HG02884 (cell line): Measurements from ENCODE around the gene STX18.

Source experiments
- ATAC-seq: cut with Tn5 transposase; IDR thresholded peaks from one replicate; pipeline ENCODE4 v1.9.1; 2021; ENCODE audit warnings: mild to moderate bottlenecking, moderate library complexity; ENCODE audit not compliant: unreplicated experiment

The STX18 gene

GRCh38 chr4:4406455-4407298 lies 135.2 kb downstream of the STX18 start:
- no peak for ATAC-seq

DNA sequence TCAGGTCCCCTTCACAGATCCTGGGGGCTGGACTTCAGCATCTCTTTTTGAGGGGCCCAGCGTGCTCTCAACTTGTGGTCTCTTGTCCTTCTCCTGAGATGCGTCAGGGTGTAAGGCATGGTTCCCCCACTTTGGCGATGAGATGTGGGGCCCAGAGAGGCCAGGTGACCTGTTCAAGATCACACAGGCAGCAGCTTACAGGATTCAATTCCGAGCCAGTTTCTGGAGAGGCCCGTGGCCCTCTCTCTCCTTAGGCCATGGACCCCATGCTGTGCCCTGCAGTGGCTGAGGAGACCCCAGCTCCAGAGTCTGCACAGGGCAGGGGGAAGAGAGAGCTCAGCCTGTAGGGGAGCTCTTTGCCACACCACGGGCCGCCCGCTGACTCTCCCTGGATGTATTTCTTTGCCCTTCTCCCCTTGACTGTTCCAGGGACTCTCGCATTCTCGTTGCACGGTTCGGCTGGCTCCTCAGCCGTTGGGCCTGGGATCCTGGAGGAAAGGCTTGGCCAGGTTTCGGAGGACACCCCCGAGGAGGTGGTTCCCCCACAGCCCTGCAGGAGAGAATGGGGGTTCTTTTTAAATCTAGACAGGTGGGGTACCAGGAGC lies 136.4 kb downstream of the STX18 start:
- ATAC-seq, result no peak

DNA sequence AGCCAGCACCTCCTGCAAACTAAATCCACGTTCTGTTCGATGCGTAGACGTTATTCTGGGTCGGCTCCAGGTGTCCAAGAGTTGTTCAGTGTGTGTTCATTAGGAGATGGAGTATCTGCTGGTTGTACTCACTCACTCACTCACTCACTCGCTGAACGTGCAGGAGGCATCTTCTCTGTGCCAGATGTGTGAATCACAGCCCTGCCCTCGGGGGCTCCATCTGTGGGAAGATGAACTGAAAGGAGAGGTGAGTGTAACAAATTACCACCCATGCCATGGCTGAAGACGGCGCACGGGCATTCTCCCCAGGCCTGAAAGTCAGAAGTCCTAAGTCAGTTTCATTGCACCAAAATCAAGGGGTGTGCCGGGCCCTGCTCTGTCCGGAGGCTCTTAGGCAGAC lies 138.9 kb downstream of the STX18 start:
- ATAC-seq, result no peak

GRCh38 chr4:4401036-4401435 lies 140.8 kb downstream of the STX18 start:
- no peak for ATAC-seq

DNA sequence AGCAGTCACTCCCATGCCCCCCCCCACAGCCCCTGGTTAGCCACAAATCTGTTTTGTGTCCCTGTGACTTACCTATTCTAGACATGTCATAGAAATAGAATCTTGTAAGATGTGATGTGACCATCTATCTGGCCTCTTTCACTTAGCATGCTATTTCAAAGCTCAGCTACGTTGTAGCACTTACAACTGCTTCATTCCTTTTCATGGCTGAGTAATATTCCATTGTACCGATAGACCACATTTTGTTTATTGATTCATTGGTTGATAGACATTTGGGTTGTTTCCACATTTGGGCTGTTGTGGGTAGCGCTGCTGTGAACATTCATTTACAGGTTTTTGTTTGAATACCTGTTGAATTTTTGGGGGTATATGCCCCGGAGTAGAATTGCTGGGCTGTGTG lies 143.4 kb downstream of the STX18 start:
- no peak for ATAC-seq

DNA sequence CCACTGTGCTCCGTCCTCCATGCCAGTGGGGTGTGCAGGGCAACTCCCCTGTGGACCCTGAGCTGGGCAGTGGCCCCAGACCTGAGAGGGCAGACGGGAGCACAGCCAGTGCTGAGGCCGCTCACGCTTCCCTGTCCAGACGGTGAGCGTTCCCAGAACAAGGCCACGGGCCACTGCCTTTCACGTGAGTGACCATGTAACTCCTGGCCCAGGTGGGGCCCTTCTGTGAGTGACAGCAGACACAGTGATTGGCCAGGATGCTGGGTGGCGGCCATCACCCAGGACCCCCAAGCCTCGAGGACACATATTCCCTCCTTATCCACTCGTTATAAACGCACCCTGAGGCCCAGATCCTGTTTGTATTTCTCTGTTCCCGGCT lies 144.4 kb downstream of the STX18 start:
- ATAC-seq, result no peak

DNA sequence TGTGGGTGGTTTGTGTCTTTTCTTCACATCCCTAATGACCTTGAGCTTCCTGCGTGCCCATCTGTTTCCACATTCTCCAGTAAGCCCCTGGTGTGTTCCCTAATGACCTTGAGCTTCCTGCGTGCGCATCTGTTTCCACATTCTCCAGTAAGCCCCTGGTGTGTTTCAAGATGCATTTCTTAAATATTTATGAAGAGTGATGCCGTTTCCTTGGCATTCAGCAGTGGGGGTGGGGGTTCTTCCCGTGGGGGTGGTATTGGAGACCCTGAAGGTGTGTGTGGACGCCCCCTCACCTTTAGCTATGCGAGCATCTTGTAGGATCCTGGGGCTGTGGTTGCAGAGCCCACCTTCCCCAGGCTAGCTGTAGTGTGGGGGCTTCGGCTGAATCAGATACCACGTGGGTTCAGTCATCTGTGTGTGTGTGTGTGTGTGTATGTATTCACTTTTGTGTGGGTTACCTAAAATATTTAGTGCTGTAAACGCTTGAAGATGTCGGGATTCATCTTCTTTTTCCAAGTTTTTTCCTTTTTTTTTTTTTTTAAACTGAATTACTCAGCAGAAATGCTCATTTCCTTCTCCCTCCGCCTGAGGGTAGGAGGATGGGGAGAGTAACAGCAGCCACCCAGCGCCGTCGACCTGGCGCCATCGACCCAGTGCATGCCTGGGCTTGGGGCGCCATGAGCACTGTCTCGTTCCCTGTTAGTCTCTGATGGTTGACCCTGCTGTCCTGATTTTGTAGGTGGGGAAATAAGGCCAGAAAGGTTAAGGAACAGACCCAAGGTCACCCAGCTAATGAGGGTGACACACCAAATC lies 145.0 kb downstream of the STX18 start:
- ATAC-seq, result no peak

GRCh38 chr4:4395849-4396627 lies 145.8 kb downstream of the STX18 start:
- ATAC-seq, result no peak

DNA sequence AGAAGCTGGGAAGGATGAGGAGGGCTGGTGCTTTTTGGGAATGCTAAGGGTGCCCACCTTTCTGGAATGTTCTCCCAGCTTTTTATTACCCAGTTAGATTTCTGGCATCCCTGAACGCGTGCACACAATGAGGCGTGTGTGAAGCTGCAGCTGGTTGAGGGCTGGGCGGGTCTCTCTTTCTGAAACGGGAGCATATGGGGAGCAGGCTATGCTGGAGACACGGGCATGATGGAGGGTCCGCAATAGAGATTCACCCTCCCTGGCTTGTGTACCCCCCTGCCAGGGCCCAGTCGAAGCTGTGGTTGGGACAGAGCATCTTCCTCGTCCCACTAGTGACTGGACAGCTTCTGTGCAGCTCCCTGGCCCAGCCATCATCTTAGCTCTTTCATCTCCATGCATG lies 146.5 kb downstream of the STX18 start:
- no peak for ATAC-seq

DNA sequence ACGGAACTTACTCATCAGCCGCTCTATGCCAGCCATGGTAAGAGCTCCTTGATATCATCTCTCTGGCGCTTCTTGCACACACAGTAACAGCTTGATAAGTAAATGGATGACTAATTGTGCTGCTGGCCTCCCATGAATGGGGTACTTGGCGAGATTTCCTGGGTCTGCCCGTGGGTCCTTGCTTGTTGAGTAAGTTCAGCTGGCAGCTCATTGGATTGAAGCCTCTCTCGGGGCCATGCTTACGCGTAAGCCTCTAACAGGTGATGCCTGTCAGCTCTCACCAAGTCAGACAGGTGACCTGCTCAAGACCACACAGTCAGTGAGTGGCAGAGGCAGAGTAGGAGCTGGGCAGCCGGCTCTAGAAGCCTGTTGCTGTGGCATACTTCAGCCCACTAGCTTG lies 147.2 kb downstream of the STX18 start:
- ATAC-seq, result no peak

DNA sequence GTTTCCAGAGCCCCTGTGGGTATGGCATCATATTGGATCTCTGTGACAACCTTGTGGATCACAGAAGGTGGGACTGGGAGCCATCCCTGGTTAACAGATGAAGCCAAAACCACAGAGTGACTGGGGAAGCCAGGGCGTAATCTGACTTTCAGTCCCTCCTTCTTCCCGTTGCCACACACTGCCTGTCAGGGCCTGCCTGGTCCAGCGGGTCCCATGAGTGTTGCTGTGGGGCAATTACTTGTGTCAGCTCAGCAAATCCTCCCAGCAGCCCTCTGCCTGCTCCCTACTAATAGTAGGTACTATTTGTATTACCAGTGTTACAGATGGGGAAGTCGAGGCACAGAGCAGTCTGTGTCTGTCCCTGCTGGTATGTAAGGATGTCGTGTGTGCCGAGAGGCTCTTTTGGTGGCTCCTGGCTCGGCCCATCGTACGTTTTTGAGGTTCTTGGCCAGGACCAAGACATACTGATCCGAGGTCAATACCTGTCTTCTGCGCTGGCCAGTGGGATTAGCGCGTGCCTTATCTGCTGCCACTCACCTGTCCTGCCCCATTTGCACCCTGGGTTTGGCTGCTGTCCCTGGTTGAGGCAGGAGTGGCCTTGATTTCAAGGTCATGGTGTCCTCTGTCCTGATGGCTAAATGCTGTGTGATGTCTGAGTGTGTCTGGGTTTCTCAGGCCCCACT lies 149.2 kb downstream of the STX18 start:
- ATAC-seq, result no peak

GRCh38 chr4:4391866-4392265 lies 150.0 kb downstream of the STX18 start:
- ATAC-seq, result no peak

DNA sequence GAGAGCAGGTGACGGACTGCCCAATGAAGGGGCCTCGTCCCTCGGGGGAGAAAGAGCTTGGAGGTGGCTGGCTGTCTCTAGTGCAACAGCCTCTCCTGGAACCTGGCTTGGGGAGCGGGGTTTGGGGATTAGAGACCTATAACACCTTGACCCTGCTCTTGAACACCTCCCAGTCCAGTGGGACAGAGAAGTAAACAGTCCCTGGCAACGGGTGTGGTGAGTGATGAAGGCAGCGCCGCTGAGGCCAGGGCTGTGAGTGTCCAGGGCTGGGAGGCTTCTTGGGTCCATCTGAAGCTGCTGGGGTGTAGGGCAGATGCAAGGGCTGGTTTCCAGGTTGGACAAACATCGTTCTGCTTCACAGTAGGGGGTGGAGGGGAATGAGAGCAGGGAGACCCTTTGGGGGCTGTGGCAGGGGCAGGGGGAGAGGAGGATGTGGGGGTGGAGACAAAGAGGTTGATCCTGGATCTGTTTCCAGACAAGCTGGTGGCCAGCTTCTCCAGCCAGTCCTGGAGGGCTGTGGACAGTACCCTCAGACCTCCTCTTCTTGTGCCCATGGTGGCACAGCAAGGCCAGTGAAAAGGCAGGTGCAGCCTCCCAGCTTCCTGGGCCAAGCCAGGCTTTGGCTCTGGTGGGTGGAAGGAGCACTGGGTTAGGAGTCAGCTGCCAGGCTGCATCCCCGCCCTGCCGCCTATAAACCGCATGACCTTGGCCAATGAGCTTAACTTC lies 151.2 kb downstream of the STX18 start:
- no peak for ATAC-seq

- ATAC-seq, result no peak
Observed at GRCh38 chr4:4390046-4390445, 151.8 kb downstream of the STX18 start.

DNA sequence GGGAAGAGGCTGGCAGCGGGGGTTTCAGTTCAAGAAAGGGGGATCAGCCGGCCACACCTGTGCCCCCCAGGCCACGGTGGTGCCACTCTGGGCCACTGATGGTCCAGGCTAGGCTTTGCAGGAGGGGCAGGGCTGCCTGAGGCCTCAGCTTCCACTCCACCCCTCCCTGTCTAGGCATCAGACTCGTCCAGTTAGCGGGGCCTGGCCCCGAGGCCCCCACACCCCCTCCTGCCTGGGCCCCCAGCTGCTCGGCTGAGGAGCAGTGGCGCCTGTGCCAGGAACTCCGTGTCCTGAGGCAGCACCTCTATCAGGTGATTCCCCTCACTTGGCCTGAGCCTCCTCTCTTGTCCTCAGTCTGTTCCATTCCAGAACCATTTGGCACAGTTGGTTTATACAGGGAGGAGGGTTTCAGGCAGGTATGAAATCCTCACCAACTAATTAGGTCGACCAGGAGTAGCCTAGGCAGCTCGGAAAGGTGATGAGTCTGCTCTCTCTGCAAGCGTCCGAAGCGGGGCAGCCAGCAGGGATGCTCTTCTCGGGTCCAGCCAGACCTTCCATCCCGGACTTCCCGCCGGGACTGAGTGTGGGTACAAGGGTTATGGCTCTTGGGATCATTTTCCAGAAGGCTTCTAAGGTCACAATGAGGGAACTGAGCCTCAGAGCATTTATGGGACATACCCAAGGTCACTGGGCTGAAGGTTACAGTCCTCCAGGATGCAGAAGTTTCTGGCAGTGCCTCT lies 152.8 kb downstream of the STX18 start:
- no peak for ATAC-seq

DNA sequence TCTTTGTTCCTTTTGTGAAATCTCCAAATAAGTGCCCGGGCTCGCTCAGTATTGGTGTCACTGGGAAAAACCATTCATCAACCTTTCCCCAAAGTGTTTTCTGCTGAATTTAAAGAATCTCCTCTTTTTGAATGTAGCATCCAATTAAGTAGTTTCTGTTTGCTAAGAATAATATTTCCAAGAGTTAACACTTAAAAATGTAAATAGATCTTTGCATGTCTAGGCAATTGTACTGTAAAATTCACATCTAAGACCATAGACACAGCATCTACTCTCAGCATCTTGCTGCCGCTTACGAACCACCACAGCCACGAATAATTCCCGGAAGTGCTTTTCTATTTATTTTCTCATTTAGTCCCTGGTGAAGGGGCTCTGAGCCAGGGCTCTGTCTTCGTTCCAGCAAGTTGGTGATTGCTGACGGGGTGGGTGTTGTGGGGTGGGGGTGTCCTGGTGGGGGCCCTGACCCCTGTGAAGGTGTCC lies 153.5 kb downstream of the STX18 start:
- no peak for ATAC-seq

DNA sequence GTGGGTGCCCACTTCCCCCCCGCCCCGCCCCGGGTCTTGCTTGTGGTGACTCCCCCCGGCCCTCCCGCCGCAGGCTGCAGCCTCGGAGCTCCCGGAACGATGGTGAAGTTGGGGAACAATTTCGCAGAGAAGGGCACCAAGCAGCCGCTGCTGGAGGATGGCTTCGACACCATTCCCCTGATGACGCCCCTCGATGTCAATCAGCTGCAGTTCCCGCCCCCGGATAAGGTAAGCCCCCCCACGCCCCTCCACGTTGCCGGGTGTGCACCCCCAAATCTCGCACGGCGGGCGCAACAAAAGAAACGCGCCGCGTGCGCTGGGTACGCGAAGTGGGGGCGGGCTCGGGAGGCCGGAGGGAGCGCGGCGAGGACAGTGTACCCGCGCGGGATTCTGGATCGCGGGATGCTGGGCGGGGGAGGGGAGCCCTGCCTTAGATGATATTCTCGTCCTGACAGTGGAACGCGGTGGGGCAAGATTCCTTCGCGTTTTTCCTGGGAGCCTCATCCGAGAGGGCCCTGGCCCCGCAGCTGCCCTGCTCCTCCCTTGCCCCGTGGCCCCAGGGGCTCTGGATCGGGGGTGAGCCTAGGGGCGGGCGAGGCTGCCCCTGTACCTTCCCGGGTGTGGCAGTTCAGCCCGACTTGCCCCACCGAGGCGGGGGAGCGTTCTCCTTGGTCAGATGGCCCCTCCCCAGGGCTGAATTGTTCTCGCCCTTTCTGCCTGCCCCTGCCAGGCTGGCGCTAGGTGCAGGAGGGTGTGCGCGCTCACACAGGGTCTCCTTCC lies 154.1 kb downstream of the STX18 start:
- ATAC-seq, result no peak

GRCh38 chr4:4386736-4387392 lies 155.0 kb downstream of the STX18 start, which contains the start of gene NSG1:
Gene NSG1 (plus strand): TSS chr4:4387102. CDS start chr4:4387630, 528 bp downstream.
- no peak for ATAC-seq
